Astrocyte (in vitro differentiated cells and primary cell): ENCODE data around the gene ZFP36L2. TPM values are rescaled to one million over a fixed set of nuclear protein-coding genes. Genes with fewer than 3 reads are reported as not detected.
A peak's percentile ranks its signal among the peaks of the same experiment; 100 is the strongest.

ENCODE experiments used
- DNase-seq: peaks from one replicate; pipeline ENCODE4 v3.0.0-alpha.2; 2010; ENCODE audit warnings: low read depth
- FAIRE-seq: peaks from 2 replicates; lab custom pipeline; 2011; peaks lifted over from hg19 to GRCh38; lab: Jason Lieb, UNC
- H2AFZ ChIP-seq: 2 replicates; pipeline ENCODE4 v1.6.0; 2012; ENCODE audit warnings: low read depth, low read length, inconsistent platforms
- H3K27ac ChIP-seq: 2 replicates; pipeline ENCODE4 v1.5.1; 2011; ENCODE audit warnings: low read depth, low read length, inconsistent platforms
- H3K27me3 ChIP-seq: 2 replicates; pipeline ENCODE4 v1.6.0; 2011; ENCODE audit warnings: low read length, inconsistent platforms; ENCODE audit not compliant: insufficient read depth
- H3K36me3 ChIP-seq: 2 replicates; pipeline ENCODE4 v1.5.1; 2011; ENCODE audit warnings: low read length, inconsistent platforms; ENCODE audit not compliant: insufficient read depth
- H3K4me1 ChIP-seq: 2 replicates; pipeline ENCODE4 v1.5.1; 2011; ENCODE audit warnings: low read length, inconsistent platforms; ENCODE audit not compliant: insufficient read depth
- H3K4me2 ChIP-seq: 2 replicates; pipeline ENCODE4 v1.6.0; 2012; ENCODE audit warnings: low read length, inconsistent platforms
- H3K4me3 ChIP-seq: 2 replicates; pipeline ENCODE4 v1.5.1; 2011; ENCODE audit warnings: low read depth, mild to moderate bottlenecking, low read length, inconsistent platforms; ENCODE audit not compliant: insufficient read depth
- H3K79me2 ChIP-seq: 2 replicates; pipeline ENCODE4 v1.6.0; 2012; ENCODE audit warnings: mild to moderate bottlenecking, low read length, inconsistent platforms; ENCODE audit not compliant: insufficient read depth
- H3K9ac ChIP-seq: 2 replicates; pipeline ENCODE4 v1.6.0; 2012; ENCODE audit warnings: mild to moderate bottlenecking, low read length, inconsistent platforms
- H3K9me3 ChIP-seq: 2 replicates; pipeline ENCODE4 v1.5.1; 2012; ENCODE audit warnings: low read depth, mild to moderate bottlenecking, low read length, inconsistent platforms; ENCODE audit not compliant: insufficient read depth
- H4K20me1 ChIP-seq: 2 replicates; pipeline ENCODE4 v1.6.0; 2012; ENCODE audit warnings: low read length, inconsistent platforms; ENCODE audit not compliant: insufficient read depth
- H3K27ac Mint-ChIP-seq: one replicate; pipeline ENCODE4 v1.8.0; 2021; ENCODE audit warnings: mild to moderate bottlenecking, mixed read lengths; ENCODE audit not compliant: unreplicated experiment
- H3K27me3 Mint-ChIP-seq: one replicate; pipeline ENCODE4 v1.8.0; 2021; ENCODE audit warnings: low read depth, mixed read lengths; ENCODE audit not compliant: unreplicated experiment
- H3K36me3 Mint-ChIP-seq: one replicate; pipeline ENCODE4 v1.8.0; 2021; ENCODE audit warnings: low read depth, mixed read lengths; ENCODE audit not compliant: unreplicated experiment
- H3K4me1 Mint-ChIP-seq: one replicate; pipeline ENCODE4 v1.8.0; 2021; ENCODE audit warnings: low read depth, mixed read lengths; ENCODE audit not compliant: unreplicated experiment
- H3K4me3 Mint-ChIP-seq: one replicate; pipeline ENCODE4 v1.8.0; 2021; ENCODE audit warnings: mild to moderate bottlenecking, moderate library complexity, mixed read lengths; ENCODE audit not compliant: unreplicated experiment
- H3K9me3 Mint-ChIP-seq: one replicate; pipeline ENCODE4 v1.8.0; 2021; ENCODE audit warnings: mild to moderate bottlenecking, mixed read lengths; ENCODE audit not compliant: unreplicated experiment
- EZH2 ChIP-seq: IDR thresholded peaks from 2 replicates; pipeline ENCODE4 v1.6.1; 2012; ENCODE audit warnings: mild to moderate bottlenecking, low read length, inconsistent platforms; ENCODE audit not compliant: insufficient read depth
- total RNA-seq: library from RNA; stranded (reverse); gene quantifications from 2 replicates; pipeline ENCODE4 v1.2.1, GENCODE V29; 2021
- TF ChIP-seq, protein P1 (sequence below): IDR thresholded peaks from 2 replicates; pipeline ENCODE4 v1.5.1; 2011; ENCODE audit warnings: low read depth, mild to moderate bottlenecking, inconsistent platforms, low read length, moderate library complexity; ENCODE audit not compliant: insufficient read depth

The ZFP36L2 gene
- total RNA-seq, 1 donor from 2014 or later, result 49.5 TPM

DNA sequence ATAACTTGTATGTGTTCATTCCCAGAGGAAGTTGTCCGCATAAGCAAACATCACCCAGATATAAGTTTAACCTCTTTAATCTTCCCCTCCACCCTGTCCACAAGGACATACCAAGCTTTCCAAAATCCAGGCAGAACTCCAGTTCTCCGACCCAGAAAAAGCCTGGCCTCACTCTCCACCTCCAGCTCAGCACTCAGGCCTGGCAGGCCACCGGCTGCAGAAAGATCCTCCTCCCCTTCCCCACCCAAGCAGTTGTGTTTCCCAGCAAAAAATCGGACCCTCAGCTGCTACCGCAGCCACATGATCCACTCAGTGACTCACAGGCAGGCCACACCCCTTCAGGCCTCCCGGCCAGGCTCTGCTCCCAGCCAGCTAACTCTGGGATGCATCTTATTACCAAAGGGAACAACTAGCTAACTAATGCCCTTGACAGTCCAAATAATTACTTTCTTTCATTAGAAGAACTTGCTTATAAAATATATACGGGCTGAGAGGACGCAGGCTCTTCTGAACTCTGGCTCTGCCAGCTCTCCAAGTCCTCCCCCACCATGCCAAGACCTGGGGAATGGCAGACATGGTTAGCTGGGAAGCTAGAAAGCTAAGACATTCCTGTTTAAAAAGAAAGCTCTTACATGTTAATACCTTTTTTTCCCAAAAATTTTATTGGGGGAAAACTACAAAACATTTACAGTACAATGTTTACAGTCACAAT, 4.5 kb downstream of the ZFP36L2 start:
- DNase-seq (peak; percentile 97), FAIRE-seq (no peak)
- TF ChIP-seq, protein P1, sequence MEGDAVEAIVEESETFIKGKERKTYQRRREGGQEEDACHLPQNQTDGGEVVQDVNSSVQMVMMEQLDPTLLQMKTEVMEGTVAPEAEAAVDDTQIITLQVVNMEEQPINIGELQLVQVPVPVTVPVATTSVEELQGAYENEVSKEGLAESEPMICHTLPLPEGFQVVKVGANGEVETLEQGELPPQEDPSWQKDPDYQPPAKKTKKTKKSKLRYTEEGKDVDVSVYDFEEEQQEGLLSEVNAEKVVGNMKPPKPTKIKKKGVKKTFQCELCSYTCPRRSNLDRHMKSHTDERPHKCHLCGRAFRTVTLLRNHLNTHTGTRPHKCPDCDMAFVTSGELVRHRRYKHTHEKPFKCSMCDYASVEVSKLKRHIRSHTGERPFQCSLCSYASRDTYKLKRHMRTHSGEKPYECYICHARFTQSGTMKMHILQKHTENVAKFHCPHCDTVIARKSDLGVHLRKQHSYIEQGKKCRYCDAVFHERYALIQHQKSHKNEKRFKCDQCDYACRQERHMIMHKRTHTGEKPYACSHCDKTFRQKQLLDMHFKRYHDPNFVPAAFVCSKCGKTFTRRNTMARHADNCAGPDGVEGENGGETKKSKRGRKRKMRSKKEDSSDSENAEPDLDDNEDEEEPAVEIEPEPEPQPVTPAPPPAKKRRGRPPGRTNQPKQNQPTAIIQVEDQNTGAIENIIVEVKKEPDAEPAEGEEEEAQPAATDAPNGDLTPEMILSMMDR, result no peak
- TF ChIP-seq EZH2, result no peak
- Histone ChIP-seq H3K9ac (peak overlapping the region; percentile 95), H4K20me1 (peaks cover 17% of the 10 kb centered on the region), H2AFZ (no peak overlapping the region), H3K27ac (peak overlapping the region; percentile 93), H3K4me3 (peak overlapping the region; percentile 81), H3K4me1 (peaks cover 47% of the 10 kb centered on the region), H3K79me2 (peaks cover 46% of the 10 kb centered on the region), H3K36me3 (no peaks in the 10 kb centered on the region), H3K9me3 (no peaks in the 10 kb centered on the region), H3K4me2 (peak overlapping the region; percentile 91), H3K27me3 (no peaks in the 10 kb centered on the region)
- Mint-ChIP-seq H3K36me3 (peaks cover 10% of the 10 kb centered on the region), H3K4me1 (peaks cover 45% of the 10 kb centered on the region), H3K9me3 (no peaks in the 10 kb centered on the region), H3K27me3 (no peaks in the 10 kb centered on the region), H3K4me3 (peak overlapping the region; percentile 85), H3K27ac (peak overlapping the region; percentile 98)

GRCh38 chr2:43221124-43221762, 5.2 kb downstream of the ZFP36L2 start:
- FAIRE-seq (no peak), DNase-seq (peak; percentile 94)
- Mint-ChIP-seq H3K4me3 (peak overlapping the region; percentile 85), H3K27me3 (no peaks in the 10 kb centered on the region), H3K9me3 (no peaks in the 10 kb centered on the region), H3K36me3 (peaks cover 10% of the 10 kb centered on the region), H3K4me1 (peaks cover 45% of the 10 kb centered on the region), H3K27ac (peak overlapping the region; percentile 98)
- Histone ChIP-seq H3K4me2 (peak overlapping the region; percentile 91), H3K9me3 (no peaks in the 10 kb centered on the region), H3K27me3 (no peaks in the 10 kb centered on the region), H4K20me1 (peaks cover 17% of the 10 kb centered on the region), H3K9ac (peak overlapping the region; percentile 95), H3K27ac (peak overlapping the region; percentile 93), H3K4me1 (peaks cover 47% of the 10 kb centered on the region), H2AFZ (no peak overlapping the region), H3K79me2 (peaks cover 43% of the 10 kb centered on the region), H3K4me3 (peak overlapping the region; percentile 81), H3K36me3 (no peaks in the 10 kb centered on the region)
- TF ChIP-seq, protein P1, result no peak
- no peak for TF ChIP-seq EZH2

DNA sequence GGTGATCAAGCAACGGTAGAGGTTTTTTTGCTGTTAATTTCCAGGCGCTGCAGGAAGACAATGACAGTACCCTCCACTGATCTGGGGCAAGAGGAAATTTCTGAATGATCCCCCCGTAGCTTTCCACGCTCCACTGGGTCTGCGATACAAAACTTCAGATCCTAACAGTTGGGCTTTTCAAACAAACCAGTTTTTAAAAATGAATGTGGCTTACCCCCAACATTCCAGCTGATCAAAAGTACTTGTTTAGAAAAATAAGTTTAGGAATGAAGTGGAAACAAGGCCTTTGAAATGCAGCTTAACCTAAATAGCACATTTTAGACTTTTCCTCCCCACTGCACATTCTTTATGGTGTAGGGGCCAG, 5.7 kb downstream of the ZFP36L2 start:
- no peaks in the 10 kb centered on the region for H3K27me3 Mint-ChIP-seq
- Histone ChIP-seq H3K4me3 (peak overlapping the region; percentile 81), H3K9ac (peak overlapping the region; percentile 95), H3K79me2 (peaks cover 38% of the 10 kb centered on the region), H3K27me3 (no peaks in the 10 kb centered on the region), H4K20me1 (peaks cover 16% of the 10 kb centered on the region), H2AFZ (no peak overlapping the region), H3K36me3 (no peaks in the 10 kb centered on the region), H3K4me1 (peaks cover 47% of the 10 kb centered on the region), H3K4me2 (peak overlapping the region; percentile 91), H3K9me3 (no peaks in the 10 kb centered on the region), H3K27ac (peak overlapping the region; percentile 93)
- H3K4me1 Mint-ChIP-seq, result peaks cover 45% of the 10 kb centered on the region
- peak overlapping the region; percentile 85 for H3K4me3 Mint-ChIP-seq
- DNase-seq (no peak), FAIRE-seq (no peak)
- no peaks in the 10 kb centered on the region for H3K9me3 Mint-ChIP-seq
- H3K27ac Mint-ChIP-seq, result peak overlapping the region; percentile 98
- TF ChIP-seq EZH2, result no peak
- TF ChIP-seq, protein P1, result no peak
- peaks cover 10% of the 10 kb centered on the region for H3K36me3 Mint-ChIP-seq
